H9 (cell line): Measurements from ENCODE around the gene ZFP92. TPM values are rescaled to one million over a fixed set of nuclear protein-coding genes. Genes with fewer than 3 reads are reported as not detected.

ENCODE experiments used
- DNase-seq: peaks from one replicate; pipeline ENCODE4 v3.0.0-alpha.2; 2017
- H2AFZ ChIP-seq: one replicate; pipeline ENCODE4 v1.6.1; 2013; ENCODE audit warnings: mild to moderate bottlenecking, low read length, control low read depth, moderate library complexity
- H2AK5ac ChIP-seq: 2 replicates; pipeline ENCODE4 v1.6.1; 2013; ENCODE audit warnings: low read length, control low read depth, mixed read lengths; ENCODE audit not compliant: insufficient read length
- H2BK120ac ChIP-seq: one replicate; pipeline ENCODE4 v1.6.1; 2013; ENCODE audit warnings: low read depth, mild to moderate bottlenecking, low read length, control low read depth, inconsistent platforms; ENCODE audit not compliant: poor library complexity, severe bottlenecking
- H2BK12ac ChIP-seq: 2 replicates; pipeline ENCODE4 v1.6.1; 2013; ENCODE audit warnings: low read length, control low read depth, mixed read lengths, low read depth; ENCODE audit not compliant: insufficient read length
- H2BK15ac ChIP-seq: 2 replicates; pipeline ENCODE4 v1.6.1; 2013; ENCODE audit warnings: low read depth, low read length, control low read depth
- H2BK20ac ChIP-seq: one replicate; pipeline ENCODE4 v1.6.1; 2013; ENCODE audit warnings: low read depth, mild to moderate bottlenecking, low read length, control low read depth, inconsistent platforms; ENCODE audit not compliant: poor library complexity, severe bottlenecking
- H2BK5ac ChIP-seq: 2 replicates; pipeline ENCODE4 v1.6.1; 2013; ENCODE audit warnings: low read length, control low read depth, mixed read lengths; ENCODE audit not compliant: insufficient read length
- H3K14ac ChIP-seq: 2 replicates; pipeline ENCODE4 v1.6.1; 2013; ENCODE audit warnings: low read length, control low read depth; ENCODE audit not compliant: insufficient read depth
- H3K18ac ChIP-seq: 2 replicates; pipeline ENCODE4 v1.6.1; 2013; ENCODE audit warnings: low read depth, mild to moderate bottlenecking, mixed read lengths, low read length, control low read depth; ENCODE audit not compliant: insufficient read length
- H3K23ac ChIP-seq: 2 replicates; pipeline ENCODE4 v1.6.1; 2013; ENCODE audit warnings: low read length, control low read depth, mixed read lengths, low read depth; ENCODE audit not compliant: insufficient read length
- H3K23me2 ChIP-seq: 2 replicates; pipeline ENCODE4 v1.6.1; 2013; ENCODE audit warnings: low read depth, mild to moderate bottlenecking, mixed read lengths, low read length, control low read depth; ENCODE audit not compliant: insufficient read length, poor library complexity, severe bottlenecking
- H3K27ac ChIP-seq: 2 replicates; pipeline ENCODE4 v1.5.1; 2013; ENCODE audit warnings: low read length, control low read depth, mixed read lengths, low read depth; ENCODE audit not compliant: insufficient read length
- H3K27me3 ChIP-seq: 2 replicates; pipeline ENCODE4 v1.6.1; 2013; ENCODE audit warnings: low read length, control low read depth, inconsistent platforms; ENCODE audit not compliant: insufficient read depth
- H3K4ac ChIP-seq: 2 replicates; pipeline ENCODE4 v1.6.1; 2013; ENCODE audit warnings: low read depth, mild to moderate bottlenecking, control low read depth, inconsistent platforms, low read length, moderate library complexity
- H3K4me1 ChIP-seq: 2 replicates; pipeline ENCODE4 v1.6.1; 2013; ENCODE audit warnings: low read length, control low read depth, inconsistent platforms; ENCODE audit not compliant: insufficient read depth
- H3K4me2 ChIP-seq: 2 replicates; pipeline ENCODE4 v1.6.1; 2013; ENCODE audit warnings: low read length, control low read depth, mixed read lengths; ENCODE audit not compliant: insufficient read length, insufficient read depth
- H3K56ac ChIP-seq: 2 replicates; pipeline ENCODE4 v1.6.1; 2013; ENCODE audit warnings: low read depth, mild to moderate bottlenecking, mixed read lengths, low read length, control low read depth; ENCODE audit not compliant: insufficient read length
- H3K79me1 ChIP-seq: 2 replicates; pipeline ENCODE4 v1.6.1; 2013; ENCODE audit warnings: low read depth, mild to moderate bottlenecking, moderate library complexity, low read length, control low read depth, inconsistent platforms; ENCODE audit not compliant: insufficient read depth, poor library complexity, severe bottlenecking
- H3K79me2 ChIP-seq: 2 replicates; pipeline ENCODE4 v1.6.1; 2013; ENCODE audit warnings: low read length, control low read depth, inconsistent platforms; ENCODE audit not compliant: insufficient read depth
- H3K9ac ChIP-seq: 2 replicates; pipeline ENCODE4 v1.6.1; 2013; ENCODE audit warnings: low read length, control low read depth, mixed read lengths; ENCODE audit not compliant: insufficient read length; ENCODE audit errors: extremely low read depth
- H3K9me3 ChIP-seq: one replicate; pipeline ENCODE4 v1.6.1; 2013; ENCODE audit warnings: low read depth, low read length, inconsistent platforms; ENCODE audit not compliant: control insufficient read depth
- H3T11ph ChIP-seq: one replicate; pipeline ENCODE4 v1.6.1; 2013; ENCODE audit warnings: mild to moderate bottlenecking, low read length, control low read depth, inconsistent platforms
- H4K20me1 ChIP-seq: one replicate; pipeline ENCODE4 v1.6.1; 2013; ENCODE audit not compliant: control insufficient read depth, insufficient read length, insufficient read depth
- H4K5ac ChIP-seq: 2 replicates; pipeline ENCODE4 v1.6.1; 2013; ENCODE audit warnings: low read depth, mild to moderate bottlenecking, mixed read lengths, low read length, control low read depth; ENCODE audit not compliant: insufficient read length
- H4K8ac ChIP-seq: replicated peaks from 2 replicates; pipeline ENCODE4 v1.6.1; 2013; ENCODE audit warnings: low read length, control low read depth, mixed read lengths, low read depth; ENCODE audit not compliant: insufficient read length
- H4K91ac ChIP-seq: 2 replicates; pipeline ENCODE4 v1.6.1; 2013; ENCODE audit warnings: low read depth, mild to moderate bottlenecking, moderate library complexity, mixed read lengths, low read length, control low read depth; ENCODE audit not compliant: insufficient read length
- H3K27ac Mint-ChIP-seq, 3 experiments: 2 replicates in 2 of 3; 3 replicates in 1 of 3; pipeline ENCODE4 v1.8.0; 2020 to 2021; ENCODE audit warnings: mixed read lengths in 3 of 3, mild to moderate bottlenecking in 1 of 3, moderate library complexity in 1 of 3
- H3K27me3 Mint-ChIP-seq: 2 replicates; pipeline ENCODE4 v1.8.0; 2021; ENCODE audit warnings: low read depth, mild to moderate bottlenecking, moderate library complexity, mixed read lengths
- H3K36me3 Mint-ChIP-seq, 3 experiments: 2 replicates in 2 of 3; 3 replicates in 1 of 3; pipeline ENCODE4 v1.8.0; 2020 to 2021; ENCODE audit warnings: low read depth in 3 of 3, mixed read lengths in 3 of 3; ENCODE audit not compliant: insufficient read depth in 1 of 3
- H3K4me1 Mint-ChIP-seq, 2 experiments: 2 replicates each; pipeline ENCODE4 v1.8.0; 2020; ENCODE audit warnings: mixed read lengths in 2 of 2
- H3K4me3 Mint-ChIP-seq, 2 experiments: 2 replicates in 1 of 2; 3 replicates in 1 of 2; pipeline ENCODE4 v1.8.0; 2020 to 2021; ENCODE audit warnings: mild to moderate bottlenecking in 2 of 2, mixed read lengths in 2 of 2, moderate library complexity in 1 of 2
- H3K9me3 Mint-ChIP-seq, 2 experiments: 2 replicates in 1 of 2; 3 replicates in 1 of 2; pipeline ENCODE4 v1.8.0; 2020; ENCODE audit warnings: mild to moderate bottlenecking in 2 of 2, mixed read lengths in 2 of 2, moderate library complexity in 1 of 2
- WGBS: extraction: QIAGEN DNeasy Blood & Tissue Kit; methylation state at CpG from one replicate; pipeline ENCODE4 v1.1.7; 2013; ENCODE audit warnings: missing lambda C conversion rate, low lambda C conversion rate, mixed read lengths; ENCODE audit not compliant: insufficient read length; ENCODE audit errors: extremely low coverage; 5-methylcytosine and 5-hydroxymethylcytosine counted together
- total RNA-seq: library from RNA; stranded (reverse); gene quantifications from 2 replicates; pipeline ENCODE4 v1.2.1, GENCODE V29; 2021
- TF ChIP-seq, protein P1 (sequence below): fragments of 200-600 bp; sonication (generic); conservative IDR thresholded peaks from 3 replicates; pipeline ENCODE4 v1.8.0; 2021; ENCODE audit warnings: antibody characterized with exemption, mild to moderate bottlenecking

Gene ZFP92
- total RNA-seq, 1 experiment from 2014 or later: 0.68 TPM

DNA sequence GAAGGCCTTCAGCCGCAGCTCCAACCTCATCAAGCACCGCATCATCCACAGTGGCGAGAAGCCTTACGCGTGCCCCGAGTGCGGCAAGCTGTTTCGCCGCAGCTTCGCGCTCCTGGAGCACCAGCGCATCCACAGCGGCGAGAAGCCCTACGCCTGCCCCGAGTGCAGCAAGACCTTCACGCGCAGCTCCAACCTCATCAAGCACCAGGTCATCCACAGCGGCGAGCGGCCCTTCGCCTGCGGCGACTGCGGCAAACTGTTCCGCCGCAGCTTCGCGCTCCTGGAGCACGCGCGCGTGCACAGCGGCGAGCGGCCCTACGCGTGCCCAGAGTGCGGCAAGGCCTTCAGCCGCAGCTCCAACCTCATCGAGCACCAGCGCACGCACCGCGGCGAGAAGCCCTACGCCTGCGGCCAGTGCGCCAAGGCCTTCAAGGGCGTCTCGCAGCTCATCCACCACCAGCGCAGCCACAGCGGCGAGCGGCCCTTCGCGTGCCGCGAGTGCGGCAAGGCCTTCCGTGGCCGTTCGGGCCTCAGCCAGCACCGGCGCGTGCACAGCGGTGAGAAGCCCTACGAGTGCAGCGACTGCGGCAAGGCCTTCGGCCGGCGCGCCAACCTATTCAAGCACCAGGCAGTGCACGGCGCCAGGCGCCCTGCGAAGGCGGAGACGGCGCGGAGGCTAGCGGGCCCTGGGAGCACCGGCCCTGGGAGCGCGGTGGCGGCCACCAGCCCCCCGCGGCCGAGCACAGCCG, 9.8 kb downstream of the ZFP92 start:
- Histone ChIP-seq H3K79me1 (no peaks in the 10 kb centered on the region), H3K79me2 (no peaks in the 10 kb centered on the region), H3K9me3 (peaks cover 59% of the 10 kb centered on the region), H3K4ac (no peak overlapping the region), H3K23ac (no peak overlapping the region), H3K4me1 (no peaks in the 10 kb centered on the region), H3K9ac (no peak overlapping the region), H3K18ac (no peak overlapping the region), H2BK120ac (no peak overlapping the region), H3K14ac (no peak overlapping the region), H4K20me1 (no peaks in the 10 kb centered on the region), H4K8ac (no peak overlapping the region), H2BK15ac (no peak overlapping the region), H3K56ac (no peak overlapping the region), H2BK5ac (no peak overlapping the region), H2BK12ac (no peak overlapping the region), H4K5ac (no peak overlapping the region), H2BK20ac (no peak overlapping the region), H3K4me2 (no peak overlapping the region), H3K27ac (no peak overlapping the region), H2AK5ac (no peak overlapping the region), H3K23me2 (no peaks in the 10 kb centered on the region), H4K91ac (no peak overlapping the region), H2AFZ (no peak overlapping the region), H3T11ph (no peak overlapping the region), H3K27me3 (no peaks in the 10 kb centered on the region)
- peaks cover 2 to 19% of the 10 kb centered on the region in 2 experiments; a peak in 3 of 4 replicates for H3K4me1 Mint-ChIP-seq
- TF ChIP-seq, protein P1, sequence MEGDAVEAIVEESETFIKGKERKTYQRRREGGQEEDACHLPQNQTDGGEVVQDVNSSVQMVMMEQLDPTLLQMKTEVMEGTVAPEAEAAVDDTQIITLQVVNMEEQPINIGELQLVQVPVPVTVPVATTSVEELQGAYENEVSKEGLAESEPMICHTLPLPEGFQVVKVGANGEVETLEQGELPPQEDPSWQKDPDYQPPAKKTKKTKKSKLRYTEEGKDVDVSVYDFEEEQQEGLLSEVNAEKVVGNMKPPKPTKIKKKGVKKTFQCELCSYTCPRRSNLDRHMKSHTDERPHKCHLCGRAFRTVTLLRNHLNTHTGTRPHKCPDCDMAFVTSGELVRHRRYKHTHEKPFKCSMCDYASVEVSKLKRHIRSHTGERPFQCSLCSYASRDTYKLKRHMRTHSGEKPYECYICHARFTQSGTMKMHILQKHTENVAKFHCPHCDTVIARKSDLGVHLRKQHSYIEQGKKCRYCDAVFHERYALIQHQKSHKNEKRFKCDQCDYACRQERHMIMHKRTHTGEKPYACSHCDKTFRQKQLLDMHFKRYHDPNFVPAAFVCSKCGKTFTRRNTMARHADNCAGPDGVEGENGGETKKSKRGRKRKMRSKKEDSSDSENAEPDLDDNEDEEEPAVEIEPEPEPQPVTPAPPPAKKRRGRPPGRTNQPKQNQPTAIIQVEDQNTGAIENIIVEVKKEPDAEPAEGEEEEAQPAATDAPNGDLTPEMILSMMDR: no peak
- DNase-seq: no peak
- peaks cover 76 to 78% of the 10 kb centered on the region in 2 experiments for H3K9me3 Mint-ChIP-seq
- no peak overlapping the region for H3K27ac Mint-ChIP-seq
- H3K4me3 Mint-ChIP-seq: no peak overlapping the region; a peak in 1 of 5 replicates
- WGBS: no CpG with 5 or more reads among the region's 91 CpGs
- H3K27me3 Mint-ChIP-seq: no peaks in the 10 kb centered on the region; the same call in none of the 2 replicates
- peaks cover 2 to 6% (median 4%) of the 10 kb centered on the region in 3 experiments; a peak in 4 of 7 replicates for H3K36me3 Mint-ChIP-seq
